ENCODE data around the gene CALN1. TPM values are rescaled to one million over a fixed set of nuclear protein-coding genes. Genes with fewer than 3 reads are reported as not detected.
A peak's percentile ranks its signal among the peaks of the same experiment; 100 is the strongest.

CALN1 gene
- total RNA-seq, 4 donors from 2014 or later: under 0.01 to 0.06 TPM; not detected in 2

GRCh38 chr7:72080341-72080766 is 331.8 kb downstream of the CALN1 start:
- 60% methylated on average over 4 of the region's 4 CpGs for WGBS
- DNase-seq (ENCODE audit: extremely low spot score): no peak
- intact Hi-C loops (cut with DNase I): no loop called here

GRCh38 chr7:72078856-72079255 is 333.3 kb downstream of the CALN1 start:
- Histone ChIP-seq H3K4me3 (no peak overlapping the region), H3K9me3 (no peaks in the 10 kb centered on the region), H3K27me3 (no peaks in the 10 kb centered on the region), H3K4me1 (no peaks in the 10 kb centered on the region), H3K27ac (replicated peaks in 1 of 4) (no peak overlapping the region), H3K36me3 (no peaks in the 10 kb centered on the region)
- WGBS: 89% methylated on average over 11 of the region's 11 CpGs
- intact Hi-C loops (cut with DNase I): no loop called here
- DNase-seq (ENCODE audit: extremely low spot score): peak; percentile 78
- TF ChIP-seq EP300 (IDR thresholded peaks at IDR 0.05) (no peak), POLR2AphosphoS5 (IDR thresholded peaks at IDR 0.05) (no peak), POLR2A (IDR thresholded peaks at IDR 0.05; ENCODE audit: low read depth) (no peak), CTCF (IDR thresholded peaks at IDR 0.05) (no peak)

More at GRCh38 chr7:72080341-72080766, 331.8 kb downstream of the CALN1 start:
- no peak overlapping the region for H3K4me3 ChIP-seq
- H3K27me3 ChIP-seq: no peaks in the 10 kb centered on the region
- H3K27ac ChIP-seq (replicated peaks in 1 of 4): no peak overlapping the region
- no peaks in the 10 kb centered on the region for H3K4me1 ChIP-seq
- TF ChIP-seq POLR2A (IDR thresholded peaks at IDR 0.05; ENCODE audit: low read depth): no peak
- no peak for TF ChIP-seq EP300 (IDR thresholded peaks at IDR 0.05)
- no peak for TF ChIP-seq CTCF (IDR thresholded peaks at IDR 0.05)
- no peak for TF ChIP-seq POLR2AphosphoS5 (IDR thresholded peaks at IDR 0.05)
- H3K36me3 ChIP-seq: no peaks in the 10 kb centered on the region
- H3K9me3 ChIP-seq: no peaks in the 10 kb centered on the region

- Histone ChIP-seq H3K27ac (replicated peaks in 1 of 4) (no peak overlapping the region), H3K36me3 (no peaks in the 10 kb centered on the region), H3K9me3 (peaks cover 0 to 4% (median 0%) of the 10 kb centered on the region in 4 donors), H3K4me1 (no peaks in the 10 kb centered on the region), H3K27me3 (no peaks in the 10 kb centered on the region), H3K4me3 (no peak overlapping the region)
- TF ChIP-seq POLR2A (IDR thresholded peaks at IDR 0.05; ENCODE audit: low read depth): no peak
- TF ChIP-seq CTCF (IDR thresholded peaks at IDR 0.05): no peak
- no peak for TF ChIP-seq POLR2AphosphoS5 (IDR thresholded peaks at IDR 0.05)
- no peak for TF ChIP-seq EP300 (IDR thresholded peaks at IDR 0.05)
- DNase-seq (ENCODE audit: extremely low spot score): peak; percentile 68
- intact Hi-C loops (cut with DNase I): no loop called here
- 82% methylated on average over 7 of the region's 8 CpGs for WGBS
Measured at GRCh38 chr7:72078301-72078700, 333.8 kb downstream of the CALN1 start.

- Histone ChIP-seq H3K4me3 (no peak overlapping the region), H3K27ac (replicated peaks in 1 of 4) (no peak overlapping the region), H3K9me3 (peaks cover 0 to 4% (median under 1%) of the 10 kb centered on the region in 4 donors), H3K36me3 (no peaks in the 10 kb centered on the region), H3K4me1 (no peaks in the 10 kb centered on the region), H3K27me3 (no peaks in the 10 kb centered on the region)
- DNase-seq (ENCODE audit: extremely low spot score): peak; percentile 45
- intact Hi-C loops (cut with DNase I): no loop called here
- TF ChIP-seq POLR2A (IDR thresholded peaks at IDR 0.05; ENCODE audit: low read depth): no peak
- 82% methylated on average over 4 of the region's 4 CpGs for WGBS
Measured at GRCh38 chr7:72077786-72078185, 334.4 kb downstream of the CALN1 start.

GRCh38 chr7:72072901-72073300 is 339.2 kb downstream of the CALN1 start:
- H3K4me1 ChIP-seq: no peaks in the 10 kb centered on the region
- no peaks in the 10 kb centered on the region for H3K27me3 ChIP-seq
- no peak for DNase-seq (ENCODE audit: extremely low spot score)
- TF ChIP-seq POLR2A (IDR thresholded peaks at IDR 0.05; ENCODE audit: low read depth) (no peak), POLR2AphosphoS5 (IDR thresholded peaks at IDR 0.05) (no peak), CTCF (IDR thresholded peaks at IDR 0.05) (no peak), EP300 (IDR thresholded peaks at IDR 0.05) (no peak)
- H3K36me3 ChIP-seq: no peaks in the 10 kb centered on the region
- no peak overlapping the region for H3K27ac ChIP-seq (replicated peaks in 1 of 4)
- no peak overlapping the region for H3K4me3 ChIP-seq
- intact Hi-C loops (cut with DNase I): no loop called here
- peaks cover 0 to 19% (median 15%) of the 10 kb centered on the region in 4 donors for H3K9me3 ChIP-seq
